Naive B cell (primary cell): ENCODE measurements around the gene SACS. TPM values are rescaled to one million over a fixed set of nuclear protein-coding genes. Genes with fewer than 3 reads are reported as not detected.
"Not testable (repeated sequence)": the region's sequence is repeated elsewhere in the genome, so short reads cannot be mapped to it uniquely, and the experiment has no call there.

ENCODE experiments used
- ATAC-seq, 2 donors: fragments of 150-1000 bp; cut with Tn5 transposase; 2 replicates each; pipeline ENCODE4 v1.10.0; 2021; ENCODE audit warnings: low read depth in 2 of 2, mild to moderate bottlenecking in 2 of 2, moderate library complexity in 2 of 2
- DNase-seq: peaks from one replicate; pipeline ENCODE4 v3.0.0; 2022
- H3K27ac Mint-ChIP-seq, 6 donors: one replicate each; pipeline ENCODE4 v1.8.0; 2020 to 2022; ENCODE audit warnings: mild to moderate bottlenecking in 6 of 6, mixed read lengths in 6 of 6, moderate library complexity in 5 of 6, inconsistent platforms in 2 of 6
- H3K27me3 Mint-ChIP-seq, 3 donors: one replicate each; pipeline ENCODE4 v1.8.0; 2021 to 2022; ENCODE audit warnings: mixed read lengths in 3 of 3, mild to moderate bottlenecking in 1 of 3
- H3K36me3 Mint-ChIP-seq, 2 donors: one replicate each; pipeline ENCODE4 v1.8.0; 2020 to 2022; ENCODE audit warnings: mixed read lengths in 2 of 2, inconsistent platforms in 1 of 2, mild to moderate bottlenecking in 1 of 2
- H3K4me1 Mint-ChIP-seq, 3 donors: one replicate each; pipeline ENCODE4 v1.8.0; 2020 to 2022; ENCODE audit warnings: mixed read lengths in 3 of 3, inconsistent platforms in 1 of 3, mild to moderate bottlenecking in 1 of 3, moderate library complexity in 1 of 3
- H3K4me3 Mint-ChIP-seq, 8 donors: one replicate each; pipeline ENCODE4 v1.8.0; 2020 to 2022; ENCODE audit warnings: mild to moderate bottlenecking in 8 of 8, mixed read lengths in 8 of 8, moderate library complexity in 8 of 8, inconsistent platforms in 2 of 8
- H3K9me3 Mint-ChIP-seq, 7 donors: one replicate each; pipeline ENCODE4 v1.8.0; 2020 to 2022; ENCODE audit warnings: mixed read lengths in 7 of 7, mild to moderate bottlenecking in 5 of 7, inconsistent platforms in 2 of 7, moderate library complexity in 1 of 7
- polyA plus RNA-seq, 6 donors: library from polyadenylated mRNA; unstranded; fragments of 300-500 nt; fragmentation: Illumina TruSeq; gene quantifications; one replicate each; pipeline ENCODE4 v1.2.3, GENCODE V29; 2021; ENCODE audit warnings: low read depth in 6 of 6

Gene SACS
- polyA plus RNA-seq, 6 donors from 2014 or later: 0.33 to 1.7 (median 1.5) TPM

- H3K4me3 Mint-ChIP-seq: no peak overlapping the region
- ATAC-seq: no peak
- peaks cover 0 to 11% (median 8%) of the 10 kb centered on the region in 3 donors for H3K27me3 Mint-ChIP-seq
- no peak for DNase-seq
- H3K4me1 Mint-ChIP-seq: no peaks in the 10 kb centered on the region
- H3K9me3 Mint-ChIP-seq: no peaks in the 10 kb centered on the region
- no peak overlapping the region for H3K27ac Mint-ChIP-seq
- H3K36me3 Mint-ChIP-seq: no peaks in the 10 kb centered on the region
Measured at GRCh38 chr13:23323946-23324709, 109.4 kb downstream of the SACS start.

- Mint-ChIP-seq H3K27ac (peak overlapping the region in 1 of 6 donors; percentile 65), H3K9me3 (peaks cover 0 to under 1% (median 0%) of the 10 kb centered on the region in 7 donors), H3K27me3 (peaks cover 0 to 22% (median 13%) of the 10 kb centered on the region in 3 donors), H3K36me3 (no peaks in the 10 kb centered on the region), H3K4me1 (no peaks in the 10 kb centered on the region), H3K4me3 (no peak overlapping the region)
- ATAC-seq (no peak), DNase-seq (no peak)
Measured at GRCh38 chr13:23322353-23323336, 110.9 kb downstream of the SACS start.

- peak overlapping the region in 2 of 8 donors; percentile 11 to 56 for H3K4me3 Mint-ChIP-seq
- H3K27me3 Mint-ChIP-seq: peaks cover 0 to 32% (median 20%) of the 10 kb centered on the region in 3 donors
- no peaks in the 10 kb centered on the region for H3K36me3 Mint-ChIP-seq
- no peaks in the 10 kb centered on the region for H3K4me1 Mint-ChIP-seq
- DNase-seq (no peak), ATAC-seq (no peak)
- H3K27ac Mint-ChIP-seq: no peak overlapping the region
- H3K9me3 Mint-ChIP-seq: peaks cover 0 to 3% (median 0%) of the 10 kb centered on the region in 7 donors
Measured at GRCh38 chr13:23321535-23322241, 111.8 kb downstream of the SACS start.

- peak overlapping the region in 1 of 8 donors; percentile 56 for H3K4me3 Mint-ChIP-seq
- no peak overlapping the region for H3K27ac Mint-ChIP-seq
Measured at GRCh38 chr13:23320926-23321534, 112.5 kb downstream of the SACS start.

GRCh38 chr13:23319883-23320224, 113.6 kb downstream of the SACS start:
- Mint-ChIP-seq H3K4me3 (no peak overlapping the region), H3K36me3 (no peaks in the 10 kb centered on the region), H3K27me3 (peaks cover 0 to 40% (median 20%) of the 10 kb centered on the region in 3 donors), H3K27ac (no peak overlapping the region), H3K9me3 (peaks cover 0 to 3% (median 0%) of the 10 kb centered on the region in 7 donors), H3K4me1 (no peaks in the 10 kb centered on the region)
- ATAC-seq: no peak
- DNase-seq: no peak

More at GRCh38 chr13:23320926-23321534, 112.5 kb downstream of the SACS start:
- no peak for DNase-seq
- Mint-ChIP-seq H3K27me3 (peaks cover 0 to 34% (median 20%) of the 10 kb centered on the region in 3 donors), H3K9me3 (peaks cover 0 to 3% (median 0%) of the 10 kb centered on the region in 7 donors), H3K36me3 (no peaks in the 10 kb centered on the region), H3K4me1 (no peaks in the 10 kb centered on the region)
- no peak for ATAC-seq

GRCh38 chr13:23314837-23315236, 118.7 kb downstream of the SACS start:
- Mint-ChIP-seq H3K27me3 (peaks cover 11 to 51% (median 14%) of the 10 kb centered on the region in 3 donors), H3K9me3 (peaks cover 0 to 11% (median 7%) of the 10 kb centered on the region in 7 donors)
- H3K4me1 Mint-ChIP-seq, H3K4me3 Mint-ChIP-seq, H3K36me3 Mint-ChIP-seq, DNase-seq, H3K27ac Mint-ChIP-seq, ATAC-seq: not testable (repeated sequence)

GRCh38 chr13:23292586-23292985, 140.9 kb downstream of the SACS start:
- DNase-seq: no peak
- Mint-ChIP-seq H3K27me3 (peaks cover 10 to 23% (median 14%) of the 10 kb centered on the region in 3 donors), H3K4me1 (no peaks in the 10 kb centered on the region), H3K4me3 (no peak overlapping the region), H3K9me3 (peaks cover 0 to 7% (median 3%) of the 10 kb centered on the region in 7 donors), H3K27ac (no peak overlapping the region), H3K36me3 (no peaks in the 10 kb centered on the region)
- ATAC-seq: no peak

- peaks cover 11 to 23% (median 14%) of the 10 kb centered on the region in 3 donors for H3K27me3 Mint-ChIP-seq
- H3K4me1 Mint-ChIP-seq: no peaks in the 10 kb centered on the region
- H3K36me3 Mint-ChIP-seq: peaks cover 0 to under 1% of the 10 kb centered on the region in 2 donors
- peaks cover 0 to 6% (median 0%) of the 10 kb centered on the region in 7 donors for H3K9me3 Mint-ChIP-seq
- DNase-seq: no peak
- H3K27ac Mint-ChIP-seq: no peak overlapping the region
- ATAC-seq: no peak
- H3K4me3 Mint-ChIP-seq: no peak overlapping the region
Measured at GRCh38 chr13:23289917-23290357, 143.6 kb downstream of the SACS start.

GRCh38 chr13:23288995-23289394, 144.5 kb downstream of the SACS start:
- Mint-ChIP-seq H3K4me1 (no peaks in the 10 kb centered on the region), H3K27me3 (peaks cover 14 to 32% (median 20%) of the 10 kb centered on the region in 3 donors), H3K4me3 (no peak overlapping the region), H3K27ac (no peak overlapping the region), H3K36me3 (peaks cover 0 to 8% of the 10 kb centered on the region in 2 donors), H3K9me3 (peaks cover 0 to 7% (median 1%) of the 10 kb centered on the region in 7 donors)
- DNase-seq (no peak), ATAC-seq (no peak)

GRCh38 chr13:23288564-23288963, 144.9 kb downstream of the SACS start:
- DNase-seq: no peak
- peaks cover 0 to 8% of the 10 kb centered on the region in 2 donors for H3K36me3 Mint-ChIP-seq
- no peak for ATAC-seq
- H3K4me3 Mint-ChIP-seq: no peak overlapping the region
- H3K27ac Mint-ChIP-seq: no peak overlapping the region
- H3K9me3 Mint-ChIP-seq: peaks cover 0 to 7% (median 1%) of the 10 kb centered on the region in 7 donors
- peaks cover 14 to 33% (median 22%) of the 10 kb centered on the region in 3 donors for H3K27me3 Mint-ChIP-seq
- no peaks in the 10 kb centered on the region for H3K4me1 Mint-ChIP-seq

- Mint-ChIP-seq H3K9me3 (peaks cover 0 to 8% (median 2%) of the 10 kb centered on the region in 7 donors), H3K27ac (no peak overlapping the region), H3K36me3 (peaks cover 0 to 2% of the 10 kb centered on the region in 2 donors), H3K4me1 (no peaks in the 10 kb centered on the region), H3K27me3 (peaks cover 11 to 15% (median 13%) of the 10 kb centered on the region in 3 donors), H3K4me3 (no peak overlapping the region)
- DNase-seq (no peak), ATAC-seq (no peak)
Measured at GRCh38 chr13:23279321-23279720, 154.2 kb downstream of the SACS start.
